Mucosa of stomach (tissue), 1 donor: ENCODE results near the gene CHMP6.
"Not testable (repeated sequence)": the region's sequence is repeated elsewhere in the genome, so short reads cannot be mapped to it uniquely, and the experiment has no call there.

Experiments
- H3K27me3 ChIP-seq: one replicate; pipeline ENCODE4 v1.7.0; 2013; ENCODE audit warnings: mild to moderate bottlenecking, low read length; ENCODE audit not compliant: control insufficient read depth, insufficient read depth
- H3K36me3 ChIP-seq: one replicate; pipeline ENCODE4 v1.7.0; 2013; ENCODE audit warnings: low read length; ENCODE audit not compliant: control insufficient read depth, insufficient read depth
- H3K4me1 ChIP-seq: one replicate; pipeline ENCODE4 v1.7.0; 2013; ENCODE audit warnings: mild to moderate bottlenecking, low read length; ENCODE audit not compliant: control insufficient read depth, insufficient read depth
- H3K4me3 ChIP-seq: one replicate; pipeline ENCODE4 v1.7.0; 2013; ENCODE audit warnings: low read length
- H3K9ac ChIP-seq: one replicate; pipeline ENCODE4 v1.7.0; 2013; ENCODE audit warnings: mild to moderate bottlenecking, low read length, moderate library complexity
- H3K9me3 ChIP-seq: one replicate; pipeline ENCODE4 v1.7.0; 2013; ENCODE audit warnings: mild to moderate bottlenecking, low read length, moderate library complexity; ENCODE audit not compliant: control insufficient read depth
- donor health status: Pancreatic carcinoma.

Gene CHMP6

GRCh38 chr17:81028506-81028858 is 36.8 kb downstream of the CHMP6 start:
- Histone ChIP-seq H3K9me3 (no peaks in the 10 kb centered on the region), H3K9ac (no peak overlapping the region), H3K4me3 (no peak overlapping the region), H3K27me3 (peaks cover 42% of the 10 kb centered on the region), H3K36me3 (no peaks in the 10 kb centered on the region), H3K4me1 (peaks cover 36% of the 10 kb centered on the region)

GRCh38 chr17:81029859-81030258 is 38.2 kb downstream of the CHMP6 start:
- Histone ChIP-seq H3K9me3 (no peaks in the 10 kb centered on the region), H3K9ac (no peak overlapping the region), H3K4me1 (peaks cover 39% of the 10 kb centered on the region), H3K36me3 (no peaks in the 10 kb centered on the region), H3K27me3 (peaks cover 42% of the 10 kb centered on the region), H3K4me3 (no peak overlapping the region)

- H3K4me1 ChIP-seq = peaks cover 39% of the 10 kb centered on the region
- H3K9ac ChIP-seq, H3K36me3 ChIP-seq, H3K9me3 ChIP-seq, H3K4me3 ChIP-seq: not testable (repeated sequence)
- H3K27me3 ChIP-seq = peaks cover 39% of the 10 kb centered on the region
These were observed 38.7 kb downstream of the CHMP6 start for GRCh38 chr17:81030312-81030711.

GRCh38 chr17:81030741-81031565 is 39.3 kb downstream of the CHMP6 start:
- H3K27me3 ChIP-seq = peaks cover 34% of the 10 kb centered on the region
- H3K36me3 ChIP-seq = no peaks in the 10 kb centered on the region
- no peaks in the 10 kb centered on the region for H3K9me3 ChIP-seq
- H3K9ac ChIP-seq = no peak overlapping the region
- no peak overlapping the region for H3K4me3 ChIP-seq
- peaks cover 39% of the 10 kb centered on the region for H3K4me1 ChIP-seq

- Histone ChIP-seq H3K4me1 (peaks cover 41% of the 10 kb centered on the region), H3K9ac (no peak overlapping the region), H3K9me3 (no peaks in the 10 kb centered on the region), H3K36me3 (no peaks in the 10 kb centered on the region), H3K4me3 (no peak overlapping the region), H3K27me3 (peaks cover 26% of the 10 kb centered on the region)
These were observed 40.2 kb downstream of the CHMP6 start for GRCh38 chr17:81031566-81032550.

- H3K4me1 ChIP-seq = peaks cover 46% of the 10 kb centered on the region
- no peak overlapping the region for H3K4me3 ChIP-seq
- H3K9me3 ChIP-seq = no peaks in the 10 kb centered on the region
- H3K36me3 ChIP-seq = no peaks in the 10 kb centered on the region
- H3K27me3 ChIP-seq = peaks cover 17% of the 10 kb centered on the region
- no peak overlapping the region for H3K9ac ChIP-seq
These were observed 41.2 kb downstream of the CHMP6 start for GRCh38 chr17:81032641-81033480.

GRCh38 chr17:81033535-81034167 is 42.0 kb downstream of the CHMP6 start:
- H3K4me3 ChIP-seq = peak overlapping the region; percentile 50
- H3K4me1 ChIP-seq = peaks cover 52% of the 10 kb centered on the region
- no peaks in the 10 kb centered on the region for H3K36me3 ChIP-seq
- H3K9ac ChIP-seq = peak overlapping the region; percentile 70
- H3K9me3 ChIP-seq = no peaks in the 10 kb centered on the region
- peaks cover 9% of the 10 kb centered on the region for H3K27me3 ChIP-seq

GRCh38 chr17:81034168-81034777 is 42.6 kb downstream of the CHMP6 start:
- Histone ChIP-seq H3K4me3 (peak overlapping the region; percentile 50), H3K36me3 (no peaks in the 10 kb centered on the region), H3K9me3 (no peaks in the 10 kb centered on the region), H3K27me3 (peaks cover 3% of the 10 kb centered on the region), H3K9ac (peak overlapping the region; percentile 70), H3K4me1 (peaks cover 58% of the 10 kb centered on the region)

- Histone ChIP-seq H3K4me3 (peak within 1 kb of the TSS; percentile 50), H3K27me3 (peaks cover 3% of the 10 kb centered on the region), H3K36me3 (no peaks in the 10 kb centered on the region), H3K4me1 (peaks cover 65% of the 10 kb centered on the region), H3K9ac (peak within 1 kb of the TSS; percentile 70), H3K9me3 (no peaks in the 10 kb centered on the region)
These were observed 43.3 kb downstream of the CHMP6 start, which contains the start of gene BAIAP2 for GRCh38 chr17:81034779-81035520. BAIAP2 (plus strand) TSS chr17:81035151; CDS start chr17:81035255, 104 bp downstream.

- H3K4me1 ChIP-seq = peaks cover 70% of the 10 kb centered on the region
- no peaks in the 10 kb centered on the region for H3K36me3 ChIP-seq
- H3K27me3 ChIP-seq = peaks cover under 1% of the 10 kb centered on the region
- H3K9ac ChIP-seq = peak overlapping the region; percentile 57
- H3K9me3 ChIP-seq = no peaks in the 10 kb centered on the region
- H3K4me3 ChIP-seq = peak overlapping the region; percentile 21
These were observed 44.0 kb downstream of the CHMP6 start for GRCh38 chr17:81035521-81036196.
